SK-N-SH treated with all-trans-retinoic acid at 6 μM for 48 hours (cell line): ENCODE data around the gene SPATS2.

ENCODE experiments used
- ARNTL ChIP-seq: fragments of 450-650 bp; formaldehyde crosslinking; IDR thresholded peaks from 2 replicates; pipeline ENCODE4 v1.5.0; 2020; ENCODE audit warnings: low read depth, mild to moderate bottlenecking, moderate library complexity, borderline replicate concordance
- CREB5 ChIP-seq: fragments of 250-450 bp; sonication (Bioruptor Pico); IDR thresholded peaks from 2 replicates; pipeline ENCODE4 v1.5.1; 2020; ENCODE audit warnings: low read depth, mild to moderate bottlenecking, moderate library complexity
- CSRNP3 ChIP-seq: fragments of 250-450 bp; sonication (Bioruptor Pico); IDR thresholded peaks from 2 replicates; pipeline ENCODE4 v1.5.1; 2021; ENCODE audit warnings: mild to moderate bottlenecking, moderate library complexity
- GLIS3 ChIP-seq: fragments of 250-450 bp; sonication (Bioruptor Pico); IDR thresholded peaks from 2 replicates; pipeline ENCODE4 v1.5.0; 2020; ENCODE audit warnings: mild to moderate bottlenecking, moderate library complexity
- PATZ1 ChIP-seq: fragments of 250-450 bp; sonication (Bioruptor Pico); IDR thresholded peaks from 2 replicates; pipeline ENCODE4 v1.8.0; 2020; ENCODE audit warnings: mild to moderate bottlenecking, moderate library complexity, borderline replicate concordance
- ZC3H10 ChIP-seq: fragments of 250-450 bp; sonication (Bioruptor Pico); IDR thresholded peaks from 2 replicates; pipeline ENCODE4 v1.5.1; 2021; ENCODE audit warnings: mild to moderate bottlenecking, moderate library complexity
- ZFP3 ChIP-seq: fragments of 250-450 bp; sonication (Bioruptor Pico); IDR thresholded peaks from 2 replicates; pipeline ENCODE4 v1.5.0; 2020; ENCODE audit warnings: mild to moderate bottlenecking, moderate library complexity

GRCh38 chr12:49565406-49566265, 198.4 kb downstream of the SPATS2 start:
- TF ChIP-seq GLIS3 (no peak), PATZ1 (CRISPR knock-in tag) (no peak), ZFP3 (CRISPR knock-in tag) (no peak), CSRNP3 (no peak), ZC3H10 (no peak), ARNTL (no peak), CREB5 (CRISPR knock-in tag) (no peak)
